Erythroblast (primary cell): Measurements from ENCODE around the gene MED27.

ENCODE experiments used
- GATA1 ChIP-seq: IDR thresholded peaks from 2 replicates; pipeline ENCODE4 v1.6.1; 2011; ENCODE audit warnings: low read depth, mild to moderate bottlenecking, control low read depth, low read length, moderate library complexity
- POLR2A ChIP-seq: IDR thresholded peaks from 2 replicates; pipeline ENCODE4 v1.6.1; 2011; ENCODE audit warnings: mild to moderate bottlenecking, low read length

DNA sequence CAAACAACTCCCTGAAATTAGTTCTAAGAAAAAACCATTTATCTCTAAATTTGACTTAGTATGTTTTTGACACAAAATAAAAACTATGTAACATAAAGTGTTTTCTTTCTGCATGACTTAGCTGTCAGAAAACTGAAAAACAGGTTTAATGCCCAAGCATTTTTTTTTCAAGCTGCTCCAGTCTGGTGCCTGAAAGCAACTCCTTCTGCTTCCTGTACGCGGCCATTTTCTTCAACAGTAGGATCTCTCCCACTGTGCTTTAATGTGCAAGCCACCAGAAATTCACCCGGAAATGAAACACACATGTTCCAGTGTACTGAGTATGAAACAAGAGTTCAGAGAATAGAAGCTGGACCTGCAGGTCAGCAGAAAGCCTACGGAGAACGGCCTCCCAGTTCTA lies 161.2 kb downstream of the MED27 start:
- TF ChIP-seq POLR2A (no peak), GATA1 (no peak)
